ENCODE measurements around the gene RGS7BP.

The RGS7BP gene

GRCh38 chr5:64644831-64645230 is 139.0 kb downstream of the RGS7BP start:
- Histone ChIP-seq H3K4me3 (no peak overlapping the region), H3K27ac (no peak overlapping the region)
- DNase-seq (ENCODE audit: low spot score) = no peak
- no peak for TF ChIP-seq CTCF (IDR thresholded peaks at IDR 0.05)

- TF ChIP-seq CTCF (IDR thresholded peaks at IDR 0.05) = no peak
Measured at GRCh38 chr5:64646169-64646568, 140.4 kb downstream of the RGS7BP start.

DNA sequence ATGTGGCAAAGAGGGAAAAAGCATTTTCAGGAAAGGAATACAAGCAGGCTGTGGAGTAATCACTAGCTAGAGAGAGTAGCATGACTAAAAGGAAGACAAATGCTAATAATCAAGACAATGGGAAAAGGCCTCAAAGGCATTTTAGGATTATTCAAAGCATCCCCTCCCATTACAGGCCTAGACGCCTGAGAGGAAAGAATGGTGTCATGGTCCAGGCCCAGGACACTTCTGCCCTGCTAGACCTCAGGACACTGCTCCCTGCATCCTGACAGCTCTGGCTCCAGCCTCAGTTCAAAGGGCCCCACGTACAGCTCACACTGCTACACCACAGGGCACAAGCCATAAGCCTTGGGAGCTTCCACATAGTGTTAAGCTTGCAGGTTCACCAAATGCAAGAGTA is 143.7 kb downstream of the RGS7BP start:
- no peak for TF ChIP-seq CTCF (IDR thresholded peaks at IDR 0.05)
- Histone ChIP-seq H3K27ac (no peak overlapping the region), H3K4me3 (no peak overlapping the region)
- no peak for DNase-seq (ENCODE audit: low spot score)

More at GRCh38 chr5:64646169-64646568, 140.4 kb downstream of the RGS7BP start:
- Histone ChIP-seq H3K4me3 (no peak overlapping the region), H3K27ac (no peak overlapping the region)
- no peak for DNase-seq (ENCODE audit: low spot score)

GRCh38 chr5:64653766-64654560 is 148.1 kb downstream of the RGS7BP start:
- H3K4me3 ChIP-seq = no peak overlapping the region
- DNase-seq (ENCODE audit: low spot score) = no peak
- TF ChIP-seq CTCF (IDR thresholded peaks at IDR 0.05) = no peak
- no peak overlapping the region for H3K27ac ChIP-seq

- DNase-seq (ENCODE audit: low spot score) = no peak
- no peak overlapping the region for H3K4me3 ChIP-seq
- no peak for TF ChIP-seq CTCF (IDR thresholded peaks at IDR 0.05)
- H3K27ac ChIP-seq = no peak overlapping the region
Measured at GRCh38 chr5:64654561-64654938, 148.7 kb downstream of the RGS7BP start.

DNA sequence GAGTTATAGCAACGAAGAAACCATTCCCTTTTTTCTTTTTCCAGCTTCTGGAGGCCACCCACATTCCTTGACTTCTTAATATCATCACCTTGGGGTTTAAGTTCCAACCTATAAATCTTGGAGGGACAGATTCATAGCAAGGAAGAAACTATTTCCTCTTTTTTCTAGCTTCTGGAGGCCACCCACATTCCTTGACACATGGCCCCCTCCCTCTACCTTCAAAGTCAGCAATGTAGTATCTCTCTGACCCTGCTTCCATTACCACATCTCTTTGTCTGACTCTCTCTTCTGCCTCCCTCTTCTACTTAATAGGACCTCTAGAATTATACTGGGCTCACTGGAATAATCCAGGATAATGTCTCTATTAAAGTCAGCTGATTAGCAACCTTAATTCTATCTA is 149.8 kb downstream of the RGS7BP start:
- H3K27ac ChIP-seq = no peak overlapping the region
- TF ChIP-seq CTCF (IDR thresholded peaks at IDR 0.05) = no peak
- no peak for DNase-seq (ENCODE audit: low spot score)
- H3K4me3 ChIP-seq = no peak overlapping the region

- Histone ChIP-seq H3K4me3 (no peak overlapping the region), H3K27ac (no peak overlapping the region)
- TF ChIP-seq CTCF (IDR thresholded peaks at IDR 0.05) = no peak
- no peak for DNase-seq (ENCODE audit: low spot score)
Measured at GRCh38 chr5:64659289-64659688, 153.5 kb downstream of the RGS7BP start.

Data from coronary artery (tissue), 2 donors.